Measurements from ENCODE around the gene CSAG1. TPM values are rescaled to one million over a fixed set of nuclear protein-coding genes. Genes with fewer than 3 reads are reported as not detected.
"Not testable (repeated sequence)": the region's sequence is repeated elsewhere in the genome, so short reads cannot be mapped to it uniquely, and the experiment has no call there.

The CSAG1 gene, protein sequence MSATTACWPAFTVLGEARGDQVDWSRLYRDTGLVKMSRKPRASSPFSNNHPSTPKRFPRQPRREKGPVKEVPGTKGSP
- not detected for total RNA-seq

DNA sequence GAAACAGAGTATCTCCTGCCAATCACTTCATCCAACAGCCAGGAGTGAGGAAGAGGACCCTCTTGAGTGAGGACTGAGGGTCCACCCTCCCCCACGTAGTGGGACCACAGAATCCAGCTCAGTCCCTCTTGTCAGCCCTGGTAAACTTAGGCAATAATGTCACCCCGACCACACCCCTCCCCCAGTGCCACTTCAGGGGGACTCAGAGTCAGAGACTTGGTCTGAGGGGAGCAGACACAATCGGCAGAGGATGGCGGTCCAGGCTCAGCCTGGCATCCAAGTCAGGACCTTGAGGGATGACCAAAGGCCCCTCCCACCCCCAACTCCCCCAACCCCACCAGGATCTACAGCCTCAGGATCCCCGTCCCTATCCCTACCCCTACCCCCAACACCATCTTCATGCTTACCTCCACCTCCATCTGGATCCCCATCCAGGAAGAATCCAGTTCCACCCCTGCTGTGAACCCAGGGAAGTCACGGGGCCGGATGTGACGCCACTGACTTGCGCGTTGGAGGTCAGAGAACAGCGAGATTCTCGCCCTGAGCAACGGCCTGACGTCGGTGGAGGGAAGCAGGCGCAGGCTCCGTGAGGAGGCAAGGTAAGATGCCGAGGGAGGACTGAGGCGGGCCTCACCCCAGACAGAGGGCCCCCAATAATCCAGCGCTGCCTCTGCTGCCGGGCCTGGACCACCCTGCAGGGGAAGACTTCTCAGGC is at the start of gene CSAG1, which contains the start of gene MAGEA12:
TSS of gene CSAG1 (minus strand) at position 461 of the 715 bp plus-strand sequence. CDS start 1,261 bp downstream, outside the sequence.
TSS of gene MAGEA12 (plus strand) at position 497 of the 715 bp plus-strand sequence. CDS start 2,405 bp downstream, outside the sequence.
- DNase-seq = no peak

DNA sequence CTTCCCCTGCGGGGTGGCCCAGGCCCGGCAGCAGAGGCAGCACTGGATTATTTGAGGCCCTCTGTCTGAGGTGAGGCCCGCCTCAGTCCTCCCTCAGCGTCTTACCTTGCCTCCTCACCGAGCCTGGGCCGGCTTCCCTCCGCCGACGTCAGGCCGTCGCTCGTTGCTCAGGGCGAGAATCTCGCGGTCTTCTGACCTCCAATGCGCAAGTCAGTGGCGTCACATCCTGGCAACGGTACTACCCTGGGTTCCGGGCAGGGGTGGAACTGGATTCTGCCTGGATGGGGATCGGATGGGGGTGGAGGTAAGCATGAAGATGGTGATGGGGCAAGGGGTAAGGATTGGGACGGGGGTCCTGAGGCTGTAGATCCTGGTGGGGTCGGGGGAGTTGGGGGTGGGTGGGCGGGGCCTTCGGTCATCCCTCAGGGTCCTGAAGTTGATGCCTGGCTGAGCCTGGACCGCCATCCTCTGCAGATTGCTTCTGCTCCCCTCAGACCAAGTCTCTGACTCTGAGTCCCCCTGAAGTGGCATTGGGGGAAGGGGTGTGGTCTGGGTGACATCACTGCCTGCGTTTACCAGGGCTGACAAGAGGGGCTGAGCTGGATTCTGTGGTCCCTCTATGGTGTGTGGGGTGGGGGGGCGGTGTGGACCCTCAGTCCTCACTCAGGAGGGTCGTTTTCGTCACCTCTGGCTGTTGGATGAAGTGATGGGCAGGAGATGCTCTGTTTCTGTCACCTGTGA is 36.2 kb upstream of the CSAG1 start, which contains the start of gene MAGEA6:
TSS of gene MAGEA6 (minus strand) at position 141 of the 741 bp plus-strand sequence. CDS start 2,039 bp downstream, outside the sequence.
- DNase-seq = not testable (repeated sequence)

DNA sequence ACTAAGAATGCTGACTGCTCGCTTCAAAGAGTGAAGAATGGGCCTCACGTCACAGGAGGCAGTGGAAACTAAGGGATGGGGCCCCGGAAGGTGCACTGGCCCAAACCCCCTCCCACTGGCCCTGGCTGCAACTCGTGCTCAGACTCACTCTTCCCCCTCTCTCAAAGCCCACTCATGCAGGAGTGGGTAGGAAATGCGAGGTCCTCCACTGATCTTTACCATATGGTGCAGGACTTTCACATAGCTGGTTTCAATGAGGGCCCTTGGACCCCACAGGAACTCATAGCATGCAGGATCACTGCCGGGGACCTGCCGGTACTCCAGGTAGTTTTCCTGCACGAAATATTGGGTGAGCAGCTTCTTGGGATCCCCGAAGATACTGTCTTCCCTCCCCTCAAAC is 33.0 kb upstream of the CSAG1 start:
- DNase-seq = not testable (repeated sequence)

DNA sequence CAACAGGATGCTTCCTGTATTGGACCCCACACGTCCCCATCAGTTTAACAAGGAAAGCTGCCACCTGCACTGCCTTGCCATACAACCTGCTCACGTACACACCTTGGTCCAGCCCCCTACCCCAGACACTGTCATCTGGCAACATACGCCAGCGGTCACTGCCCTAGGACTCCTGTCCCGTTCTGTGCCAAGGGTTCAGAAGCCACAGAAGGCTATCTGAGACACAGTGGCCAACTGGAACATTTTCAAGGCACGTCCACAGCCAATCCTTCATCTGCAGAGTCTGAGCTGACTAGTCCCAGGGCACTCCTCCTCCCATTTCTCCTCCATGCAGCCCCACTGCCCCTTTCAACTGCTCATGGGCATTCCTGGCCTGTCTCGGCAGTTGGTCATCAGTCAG is 28.1 kb upstream of the CSAG1 start:
- not testable (repeated sequence) for DNase-seq

DNA sequence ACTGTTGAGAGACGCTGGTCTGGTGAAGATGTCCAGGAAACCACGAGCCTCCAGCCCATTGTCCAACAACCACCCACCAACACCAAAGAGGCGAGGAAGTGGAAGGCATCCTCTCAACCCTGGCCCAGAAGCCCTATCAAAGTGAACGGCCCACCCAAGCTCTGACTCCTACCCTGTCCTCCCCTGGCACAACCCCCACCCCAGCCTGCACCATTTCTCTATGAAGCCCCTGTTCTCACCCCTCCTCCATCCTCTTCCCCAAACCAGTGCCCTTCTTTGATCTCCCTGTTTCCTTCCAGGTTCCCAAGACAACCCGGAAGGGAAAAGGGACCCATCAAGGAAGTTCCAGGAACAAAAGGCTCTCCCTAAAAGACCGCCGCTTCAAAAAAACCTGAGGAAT is 26.0 kb upstream of the CSAG1 start:
- not testable (repeated sequence) for DNase-seq

DNA sequence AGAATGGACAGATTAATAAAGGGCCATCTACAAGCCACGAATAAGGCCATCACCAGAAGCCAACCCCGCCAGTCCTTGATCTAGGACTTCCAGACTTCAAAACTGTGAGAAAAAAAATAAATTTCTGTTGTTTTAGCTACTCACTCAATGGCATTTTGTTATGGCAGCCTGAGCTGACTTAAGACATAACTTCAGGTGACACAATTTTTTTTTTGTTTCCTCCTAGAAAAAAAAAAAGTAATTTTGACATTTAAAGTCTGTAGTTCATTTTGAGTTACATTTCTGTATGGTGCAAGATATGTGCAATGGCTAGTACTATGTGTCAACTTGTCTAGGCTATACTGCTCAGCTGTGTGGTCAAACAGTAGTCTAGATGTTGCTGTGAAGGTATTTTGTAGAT is 25.4 kb upstream of the CSAG1 start, which contains the start of gene CSAG3:
TSS of gene CSAG3 (plus strand) at position 301 of the 400 bp plus-strand sequence.
- DNase-seq = not testable (repeated sequence)

DNA sequence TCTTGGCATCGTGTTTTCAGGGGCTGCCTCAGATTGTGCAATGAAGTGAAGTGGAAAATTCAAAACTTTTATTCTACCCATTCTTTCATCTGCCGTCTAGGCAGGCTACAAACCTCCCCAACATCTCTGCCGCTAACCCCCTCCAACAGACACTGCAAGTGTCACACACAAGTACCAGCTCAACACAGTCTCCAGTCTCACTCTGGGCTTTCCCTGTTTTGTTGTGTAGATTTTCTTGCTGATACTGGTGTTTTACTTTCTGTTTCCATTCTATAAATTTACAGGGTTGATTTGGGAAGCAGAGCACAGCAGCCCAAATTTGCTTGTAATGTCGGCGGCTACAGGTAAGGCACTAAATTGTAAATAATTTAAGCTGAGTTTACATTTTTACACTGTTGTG is 21.4 kb upstream of the CSAG1 start:
- DNase-seq = not testable (repeated sequence)

DNA sequence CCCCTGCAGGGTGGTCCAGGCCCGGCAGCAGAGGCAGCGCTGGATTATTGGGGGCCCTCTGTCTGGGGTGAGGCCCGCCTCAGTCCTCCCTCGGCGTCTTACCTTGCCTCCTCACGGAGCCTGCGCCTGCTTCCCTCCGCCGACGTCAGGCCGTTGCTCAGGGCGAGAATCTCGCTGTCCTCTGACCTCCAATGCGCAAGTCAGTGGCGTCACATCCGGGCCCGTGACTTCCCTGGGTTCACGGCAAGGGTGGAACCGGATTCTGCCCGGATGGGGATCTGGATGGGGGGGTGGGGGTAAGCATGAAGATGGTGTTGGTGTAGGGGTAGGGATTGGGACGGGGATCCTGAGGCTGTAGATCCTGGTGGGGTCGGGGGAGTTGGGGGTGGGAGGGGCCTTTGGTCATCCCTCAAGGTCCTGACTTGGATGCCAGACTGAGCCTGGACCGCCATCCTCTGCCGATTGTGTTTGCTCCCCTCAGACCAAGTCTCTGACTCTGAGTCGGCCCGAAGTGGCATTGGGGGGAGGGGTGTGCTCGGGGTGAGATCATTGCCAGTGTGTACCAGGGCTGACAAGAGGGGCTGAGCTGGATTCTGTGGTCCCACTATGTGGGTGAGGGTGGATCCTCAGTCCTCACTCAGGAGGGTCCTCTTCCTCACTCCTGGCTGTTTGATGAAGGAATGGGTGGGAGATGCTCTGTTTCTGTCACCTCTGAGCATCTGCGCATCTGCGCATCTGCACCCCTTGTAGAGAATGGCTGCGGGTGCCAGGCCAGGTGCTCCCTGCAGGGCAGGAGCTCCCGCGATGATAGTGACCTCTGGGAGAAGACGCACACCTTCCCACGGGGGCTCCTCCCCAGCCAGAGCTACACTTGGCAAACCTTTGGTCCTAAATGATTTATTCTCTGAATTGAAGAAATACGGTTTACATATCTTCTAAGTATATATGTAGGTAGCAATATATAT is 20.4 kb upstream of the CSAG1 start, which contains the start of gene MAGEA2:
TSS of gene MAGEA2 (minus strand) at position 157 of the 965 bp plus-strand sequence. CDS start 2,479 bp downstream, outside the sequence.
- DNase-seq = not testable (repeated sequence)

DNA sequence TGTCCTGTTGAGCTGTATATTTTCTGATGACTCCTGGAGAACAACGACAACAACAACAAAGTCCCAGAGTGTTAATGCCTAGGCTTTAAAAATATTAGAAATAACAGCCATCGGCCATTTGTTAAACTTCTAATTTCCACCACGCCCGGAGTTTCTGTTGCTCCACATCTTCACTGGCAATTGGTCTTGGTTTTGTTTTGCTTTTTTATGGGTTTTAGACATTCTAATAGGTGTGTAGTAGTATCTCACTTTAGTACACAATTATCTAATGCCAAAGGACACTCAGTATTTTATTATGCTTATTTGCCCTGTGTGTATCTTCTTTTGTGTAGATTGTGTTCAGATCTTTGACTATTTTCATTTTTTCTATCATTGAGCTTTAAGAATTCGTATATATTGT is 5.0 kb upstream of the CSAG1 start:
- DNase-seq = no peak

DNA sequence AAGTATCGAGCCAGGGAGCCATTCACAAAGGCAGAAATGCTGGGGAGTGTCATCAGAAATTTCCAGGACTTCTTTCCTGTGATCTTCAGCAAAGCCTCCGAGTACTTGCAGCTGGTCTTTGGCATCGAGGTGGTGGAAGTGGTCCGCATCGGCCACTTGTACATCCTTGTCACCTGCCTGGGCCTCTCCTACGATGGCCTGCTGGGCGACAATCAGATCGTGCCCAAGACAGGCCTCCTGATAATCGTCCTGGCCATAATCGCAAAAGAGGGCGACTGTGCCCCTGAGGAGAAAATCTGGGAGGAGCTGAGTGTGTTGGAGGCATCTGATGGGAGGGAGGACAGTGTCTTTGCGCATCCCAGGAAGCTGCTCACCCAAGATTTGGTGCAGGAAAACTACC is 3.0 kb upstream of the CSAG1 start:
- not testable (repeated sequence) for DNase-seq

DNA sequence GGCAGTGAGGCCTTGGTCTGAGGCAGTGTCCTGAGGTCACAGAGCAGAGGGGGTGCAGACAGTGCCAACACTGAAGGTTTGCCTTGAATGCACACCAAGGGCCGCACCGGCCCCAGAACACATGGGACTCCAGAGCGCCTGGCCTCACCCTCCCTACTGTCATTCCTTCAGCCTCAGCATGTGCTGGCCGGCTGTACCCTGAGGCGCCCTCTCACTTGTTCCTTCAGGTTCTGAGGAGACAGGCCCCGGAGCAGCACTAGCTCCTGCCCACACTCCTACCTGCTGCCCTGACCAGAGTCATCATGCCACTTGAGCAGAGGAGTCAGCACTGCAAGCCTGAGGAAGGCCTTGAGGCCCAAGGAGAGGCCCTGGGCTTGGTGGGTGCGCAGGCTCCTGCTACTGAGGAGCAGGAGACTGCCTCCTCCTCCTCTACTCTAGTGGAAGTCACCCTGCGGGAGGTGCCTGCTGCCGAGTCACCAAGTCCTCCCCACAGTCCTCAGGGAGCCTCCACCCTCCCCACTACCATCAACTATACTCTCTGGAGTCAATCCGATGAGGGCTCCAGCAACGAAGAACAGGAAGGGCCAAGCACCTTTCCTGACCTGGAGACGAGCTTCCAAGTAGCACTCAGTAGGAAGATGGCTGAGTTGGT is 2.5 kb upstream of the CSAG1 start:
- DNase-seq = no peak

DNA sequence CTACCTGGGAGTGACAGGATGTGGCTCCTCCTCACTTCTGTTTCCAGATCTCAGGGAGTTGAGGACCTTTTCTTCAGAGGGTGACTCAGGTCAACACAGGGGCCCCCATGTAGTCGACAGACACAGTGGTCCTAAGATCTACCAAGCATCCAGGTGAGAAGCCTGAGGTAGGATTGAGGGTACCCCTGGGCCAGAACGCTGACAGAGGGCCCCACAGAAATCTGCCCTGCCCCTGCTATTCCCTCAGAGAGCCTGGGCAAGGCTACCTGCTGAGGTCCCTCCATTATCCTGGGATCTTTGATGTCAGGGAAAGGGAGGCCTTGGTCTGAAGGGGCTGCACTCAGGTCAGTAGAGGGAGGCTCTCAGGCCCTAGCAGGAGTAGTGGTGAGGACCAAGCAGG is 1.6 kb upstream of the CSAG1 start:
- no peak for DNase-seq

DNA sequence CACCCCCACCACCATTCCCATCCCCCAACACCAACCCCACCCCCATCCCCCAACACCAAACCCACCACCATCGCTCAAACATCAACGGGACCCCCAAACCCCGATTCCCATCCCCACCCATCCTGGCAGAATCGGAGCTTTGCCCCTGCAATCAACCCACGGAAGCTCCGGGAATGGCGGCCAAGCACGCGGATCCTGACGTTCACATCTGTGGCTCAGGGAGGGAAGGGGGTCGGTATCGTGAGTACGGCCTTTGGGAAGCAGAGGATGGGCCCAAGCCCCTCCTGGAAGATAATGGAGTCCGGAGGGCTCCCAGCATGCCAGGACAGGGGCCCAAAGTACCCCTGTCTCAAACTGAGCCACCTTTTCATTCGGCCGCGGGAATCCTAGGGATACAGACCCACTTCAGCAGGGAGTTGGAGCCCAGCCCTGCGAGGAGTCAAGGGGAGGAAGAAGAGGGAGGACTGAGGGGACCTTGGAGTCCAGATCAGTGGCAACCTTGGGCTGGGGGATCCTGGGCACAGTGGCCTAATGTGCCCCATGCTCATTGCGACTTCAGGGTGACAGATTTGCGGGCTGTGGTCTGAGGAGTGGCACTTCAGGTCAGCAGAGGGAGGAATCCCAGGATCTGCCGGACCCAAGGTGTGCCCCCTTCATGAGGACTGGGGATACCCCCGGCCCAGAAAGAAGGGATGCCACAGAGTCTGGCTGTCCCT is 780 bp upstream of the CSAG1 start:
- not testable (repeated sequence) for DNase-seq

DNA sequence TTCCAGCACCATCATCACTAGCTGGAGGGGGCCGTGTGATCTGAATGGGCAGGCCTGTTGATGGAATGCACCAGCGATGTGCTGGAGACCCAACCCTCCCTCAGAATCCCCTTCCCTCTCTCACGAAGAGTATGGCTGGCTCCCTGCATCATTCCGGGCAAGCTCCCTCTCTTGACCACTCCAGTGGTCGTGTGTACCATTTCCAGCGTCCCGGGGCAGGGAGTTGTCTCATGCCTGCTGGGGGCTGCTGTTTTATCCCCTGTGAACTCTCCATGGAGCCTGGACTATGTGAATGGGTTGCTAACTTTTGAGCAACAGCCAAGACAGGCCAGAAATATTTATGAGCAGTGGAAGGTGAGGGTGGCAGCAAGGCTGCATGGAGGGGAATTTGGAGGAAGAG is 8.1 kb downstream of the CSAG1 start:
- no peak for DNase-seq

DNA sequence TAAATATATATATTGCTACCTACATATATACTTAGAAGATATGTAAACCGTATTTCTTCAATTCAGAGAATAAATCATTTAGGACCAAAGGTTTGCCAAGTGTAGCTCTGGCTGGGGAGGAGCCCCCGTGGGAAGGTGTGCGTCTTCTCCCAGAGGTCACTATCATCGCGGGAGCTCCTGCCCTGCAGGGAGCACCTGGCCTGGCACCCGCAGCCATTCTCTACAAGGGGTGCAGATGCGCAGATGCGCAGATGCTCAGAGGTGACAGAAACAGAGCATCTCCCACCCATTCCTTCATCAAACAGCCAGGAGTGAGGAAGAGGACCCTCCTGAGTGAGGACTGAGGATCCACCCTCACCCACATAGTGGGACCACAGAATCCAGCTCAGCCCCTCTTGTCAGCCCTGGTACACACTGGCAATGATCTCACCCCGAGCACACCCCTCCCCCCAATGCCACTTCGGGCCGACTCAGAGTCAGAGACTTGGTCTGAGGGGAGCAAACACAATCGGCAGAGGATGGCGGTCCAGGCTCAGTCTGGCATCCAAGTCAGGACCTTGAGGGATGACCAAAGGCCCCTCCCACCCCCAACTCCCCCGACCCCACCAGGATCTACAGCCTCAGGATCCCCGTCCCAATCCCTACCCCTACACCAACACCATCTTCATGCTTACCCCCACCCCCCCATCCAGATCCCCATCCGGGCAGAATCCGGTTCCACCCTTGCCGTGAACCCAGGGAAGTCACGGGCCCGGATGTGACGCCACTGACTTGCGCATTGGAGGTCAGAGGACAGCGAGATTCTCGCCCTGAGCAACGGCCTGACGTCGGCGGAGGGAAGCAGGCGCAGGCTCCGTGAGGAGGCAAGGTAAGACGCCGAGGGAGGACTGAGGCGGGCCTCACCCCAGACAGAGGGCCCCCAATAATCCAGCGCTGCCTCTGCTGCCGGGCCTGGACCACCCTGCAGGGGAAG is 19.4 kb downstream of the CSAG1 start, which contains the start of gene MAGEA2B:
TSS of gene MAGEA2B (plus strand) at position 814 of the 973 bp plus-strand sequence. CDS start 2,479 bp downstream, outside the sequence.
- DNase-seq = not testable (repeated sequence)

DNA sequence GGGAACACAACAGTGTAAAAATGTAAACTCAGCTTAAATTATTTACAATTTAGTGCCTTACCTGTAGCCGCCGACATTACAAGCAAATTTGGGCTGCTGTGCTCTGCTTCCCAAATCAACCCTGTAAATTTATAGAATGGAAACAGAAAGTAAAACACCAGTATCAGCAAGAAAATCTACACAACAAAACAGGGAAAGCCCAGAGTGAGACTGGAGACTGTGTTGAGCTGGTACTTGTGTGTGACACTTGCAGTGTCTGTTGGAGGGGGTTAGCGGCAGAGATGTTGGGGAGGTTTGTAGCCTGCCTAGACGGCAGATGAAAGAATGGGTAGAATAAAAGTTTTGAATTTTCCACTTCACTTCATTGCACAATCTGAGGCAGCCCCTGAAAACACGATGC is 20.3 kb downstream of the CSAG1 start:
- not testable (repeated sequence) for DNase-seq

DNA sequence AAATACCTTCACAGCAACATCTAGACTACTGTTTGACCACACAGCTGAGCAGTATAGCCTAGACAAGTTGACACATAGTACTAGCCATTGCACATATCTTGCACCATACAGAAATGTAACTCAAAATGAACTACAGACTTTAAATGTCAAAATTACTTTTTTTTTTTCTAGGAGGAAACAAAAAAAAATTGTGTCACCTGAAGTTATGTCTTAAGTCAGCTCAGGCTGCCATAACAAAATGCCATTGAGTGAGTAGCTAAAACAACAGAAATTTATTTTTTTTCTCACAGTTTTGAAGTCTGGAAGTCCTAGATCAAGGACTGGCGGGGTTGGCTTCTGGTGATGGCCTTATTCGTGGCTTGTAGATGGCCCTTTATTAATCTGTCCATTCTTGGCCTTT is 24.3 kb downstream of the CSAG1 start, which contains the start of gene CSAG2:
TSS of gene CSAG2 (minus strand) at position 101 of the 400 bp plus-strand sequence. CDS start 161 bp downstream, outside the sequence.
- DNase-seq = not testable (repeated sequence)

DNA sequence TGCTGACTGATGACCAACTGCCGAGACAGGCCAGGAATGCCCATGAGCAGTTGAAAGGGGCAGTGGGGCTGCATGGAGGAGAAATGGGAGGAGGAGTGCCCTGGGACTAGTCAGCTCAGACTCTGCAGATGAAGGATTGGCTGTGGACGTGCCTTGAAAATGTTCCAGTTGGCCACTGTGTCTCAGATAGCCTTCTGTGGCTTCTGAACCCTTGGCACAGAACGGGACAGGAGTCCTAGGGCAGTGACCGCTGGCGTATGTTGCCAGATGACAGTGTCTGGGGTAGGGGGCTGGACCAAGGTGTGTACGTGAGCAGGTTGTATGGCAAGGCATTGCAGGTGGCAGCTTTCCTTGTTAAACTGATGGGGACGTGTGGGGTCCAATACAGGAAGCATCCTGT is 27.0 kb downstream of the CSAG1 start:
- DNase-seq = not testable (repeated sequence)

DNA sequence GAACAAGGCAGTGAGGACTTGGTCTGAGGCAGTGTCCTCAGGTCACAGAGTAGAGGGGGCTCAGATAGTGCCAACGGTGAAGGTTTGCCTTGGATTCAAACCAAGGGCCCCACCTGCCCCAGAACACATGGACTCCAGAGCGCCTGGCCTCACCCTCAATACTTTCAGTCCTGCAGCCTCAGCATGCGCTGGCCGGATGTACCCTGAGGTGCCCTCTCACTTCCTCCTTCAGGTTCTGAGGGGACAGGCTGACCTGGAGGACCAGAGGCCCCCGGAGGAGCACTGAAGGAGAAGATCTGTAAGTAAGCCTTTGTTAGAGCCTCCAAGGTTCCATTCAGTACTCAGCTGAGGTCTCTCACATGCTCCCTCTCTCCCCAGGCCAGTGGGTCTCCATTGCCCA is 33.1 kb downstream of the CSAG1 start:
- not testable (repeated sequence) for DNase-seq

All from effector CD4-positive, alpha-beta T cell (primary cell).